Fibroblast of mammary gland (primary cell): ENCODE data around the gene DYRK1A.

Experiments
- DNase-seq: peaks from one replicate; pipeline ENCODE4 v3.0.0-alpha.2; 2010; ENCODE audit warnings: low read depth
- H3K4me3 ChIP-seq: 2 replicates; pipeline ENCODE4 v1.5.1; 2011; ENCODE audit warnings: low read depth, mild to moderate bottlenecking, low read length, moderate library complexity; ENCODE audit not compliant: control insufficient read depth
- TF ChIP-seq, protein P1 (sequence below): conservative IDR thresholded peaks from 2 replicates; pipeline ENCODE4 v1.5.1; 2011; ENCODE audit warnings: low read depth, low read length, inconsistent platforms; ENCODE audit not compliant: control insufficient read depth, insufficient read depth

The DYRK1A gene

GRCh38 chr21:37562920-37563640 is 196.5 kb downstream of the DYRK1A start:
- peak overlapping the region; percentile 66 for H3K4me3 ChIP-seq
- peak; percentile 19 for DNase-seq
- TF ChIP-seq, protein P1, sequence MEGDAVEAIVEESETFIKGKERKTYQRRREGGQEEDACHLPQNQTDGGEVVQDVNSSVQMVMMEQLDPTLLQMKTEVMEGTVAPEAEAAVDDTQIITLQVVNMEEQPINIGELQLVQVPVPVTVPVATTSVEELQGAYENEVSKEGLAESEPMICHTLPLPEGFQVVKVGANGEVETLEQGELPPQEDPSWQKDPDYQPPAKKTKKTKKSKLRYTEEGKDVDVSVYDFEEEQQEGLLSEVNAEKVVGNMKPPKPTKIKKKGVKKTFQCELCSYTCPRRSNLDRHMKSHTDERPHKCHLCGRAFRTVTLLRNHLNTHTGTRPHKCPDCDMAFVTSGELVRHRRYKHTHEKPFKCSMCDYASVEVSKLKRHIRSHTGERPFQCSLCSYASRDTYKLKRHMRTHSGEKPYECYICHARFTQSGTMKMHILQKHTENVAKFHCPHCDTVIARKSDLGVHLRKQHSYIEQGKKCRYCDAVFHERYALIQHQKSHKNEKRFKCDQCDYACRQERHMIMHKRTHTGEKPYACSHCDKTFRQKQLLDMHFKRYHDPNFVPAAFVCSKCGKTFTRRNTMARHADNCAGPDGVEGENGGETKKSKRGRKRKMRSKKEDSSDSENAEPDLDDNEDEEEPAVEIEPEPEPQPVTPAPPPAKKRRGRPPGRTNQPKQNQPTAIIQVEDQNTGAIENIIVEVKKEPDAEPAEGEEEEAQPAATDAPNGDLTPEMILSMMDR: no peak

DNA sequence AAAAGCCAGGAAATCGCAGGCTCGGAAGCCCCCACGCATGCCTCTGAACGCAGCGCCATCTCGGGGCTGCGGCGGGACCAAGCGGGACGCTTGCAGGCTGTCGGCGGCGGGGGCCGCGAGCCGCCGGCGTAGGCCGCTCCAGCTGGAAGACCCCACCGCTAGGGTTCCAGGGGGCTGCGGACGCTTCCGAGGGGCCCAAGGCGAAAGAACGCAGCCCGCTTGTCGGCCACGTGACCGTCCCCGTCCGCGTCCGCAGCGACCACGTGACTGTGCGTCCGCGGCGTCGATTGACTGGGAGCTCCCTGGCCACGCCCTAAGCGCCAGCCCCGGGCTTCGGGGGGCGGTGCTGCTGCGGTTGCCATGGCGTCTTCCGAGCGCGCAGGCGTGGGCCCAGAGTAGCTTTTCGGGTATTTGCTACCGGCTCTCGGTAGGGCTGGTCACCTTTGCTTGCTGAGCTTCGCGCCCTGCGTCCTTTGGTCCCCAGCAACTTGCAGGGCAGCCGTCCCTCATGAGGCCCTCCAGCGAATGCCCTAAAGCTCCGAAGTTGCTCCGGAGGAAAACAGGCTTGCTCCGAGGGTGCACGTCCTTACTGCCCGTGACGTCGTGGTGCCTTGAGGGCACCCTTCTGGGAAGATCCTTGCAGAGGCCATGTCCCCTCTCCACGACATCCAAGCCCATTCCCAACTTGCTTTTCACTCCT is 197.2 kb downstream of the DYRK1A start:
- peak; percentile 90 for DNase-seq
- TF ChIP-seq, protein P1: peak; percentile 16
- H3K4me3 ChIP-seq: peak overlapping the region; percentile 66

GRCh38 chr21:37564341-37564923 is 197.9 kb downstream of the DYRK1A start:
- peak overlapping the region; percentile 66 for H3K4me3 ChIP-seq
- TF ChIP-seq, protein P1: no peak
- DNase-seq: peak; percentile 99

GRCh38 chr21:37564924-37565529 is 198.5 kb downstream of the DYRK1A start:
- peak overlapping the region; percentile 9 for H3K4me3 ChIP-seq
- DNase-seq: no peak
- TF ChIP-seq, protein P1: no peak

GRCh38 chr21:37565530-37566223 is 199.1 kb downstream of the DYRK1A start:
- peak overlapping the region; percentile 6 for H3K4me3 ChIP-seq
- peak; percentile 47 for DNase-seq
- TF ChIP-seq, protein P1: no peak

- H3K4me3 ChIP-seq: no peak overlapping the region
- DNase-seq: no peak
- TF ChIP-seq, protein P1: no peak
These were observed 200.4 kb downstream of the DYRK1A start for GRCh38 chr21:37566790-37567615.
